Stimulated activated CD4-positive, alpha-beta T cell treated with anti-CD3 and anti-CD28 coated beads, Interleukin-12 subunit alpha, Interleukin-12 subunit beta, amount 100 ng/mL, for 24 hours (primary cell): ENCODE results near the gene GARS1.
"Not testable (repeated sequence)": the region's sequence is repeated elsewhere in the genome, so short reads cannot be mapped to it uniquely, and the experiment has no call there.

Source experiments
- DNase-seq, 2 experiments: peaks; one replicate each; pipeline ENCODE4 v3.0.0-alpha.2; 2020; ENCODE audit warnings: low read depth in 2 of 2

GARS1 gene

DNA sequence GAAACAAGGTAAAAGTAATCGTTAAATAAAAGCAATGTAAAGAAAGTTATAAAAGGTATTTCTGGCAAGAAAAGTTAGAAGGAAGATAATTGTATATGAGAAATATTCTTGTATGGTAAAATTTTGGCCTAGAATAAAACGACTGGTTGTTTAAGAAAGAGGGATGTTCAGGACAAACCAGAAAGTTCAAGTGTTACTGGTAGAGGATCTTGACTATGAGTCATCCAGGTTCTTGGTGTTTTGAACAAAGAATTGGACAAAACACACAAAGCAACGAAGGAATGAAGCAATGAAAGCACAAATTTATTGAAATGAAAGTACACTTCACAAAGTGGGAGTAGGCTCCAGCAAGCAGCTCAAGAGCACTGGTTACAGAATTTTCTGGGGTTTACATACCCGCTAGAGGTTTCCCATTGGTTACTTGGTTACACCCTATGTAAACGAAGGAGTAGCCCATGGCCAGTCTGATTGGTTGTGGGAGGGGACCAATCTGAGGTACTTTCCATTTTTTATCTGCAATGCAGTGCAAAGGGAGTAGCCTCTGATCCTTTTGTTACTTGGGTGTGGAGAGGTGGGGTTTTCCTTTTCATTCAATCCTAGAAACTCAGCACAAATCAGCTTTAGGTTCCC lies 22.4 kb upstream of the GARS1 start:
- DNase-seq = no peak

DNA sequence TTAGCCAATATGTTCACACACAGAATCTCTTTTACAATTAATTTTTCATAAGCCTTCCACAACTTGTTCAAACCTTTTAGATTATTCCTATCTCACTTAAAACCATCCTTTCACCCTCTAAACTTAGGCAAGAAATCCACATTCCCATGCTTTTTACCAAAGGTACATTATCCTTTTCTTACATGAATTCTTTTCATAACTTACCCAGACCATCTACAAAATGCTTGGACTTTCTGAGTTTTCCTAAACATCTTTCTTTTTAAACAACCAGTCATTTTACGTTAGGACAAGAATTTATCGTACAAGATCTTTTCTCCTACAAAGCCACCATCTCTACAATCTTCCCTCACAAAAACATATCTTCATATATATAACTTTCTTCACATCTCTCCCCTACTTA lies 18.8 kb upstream of the GARS1 start:
- DNase-seq = no peak

DNA sequence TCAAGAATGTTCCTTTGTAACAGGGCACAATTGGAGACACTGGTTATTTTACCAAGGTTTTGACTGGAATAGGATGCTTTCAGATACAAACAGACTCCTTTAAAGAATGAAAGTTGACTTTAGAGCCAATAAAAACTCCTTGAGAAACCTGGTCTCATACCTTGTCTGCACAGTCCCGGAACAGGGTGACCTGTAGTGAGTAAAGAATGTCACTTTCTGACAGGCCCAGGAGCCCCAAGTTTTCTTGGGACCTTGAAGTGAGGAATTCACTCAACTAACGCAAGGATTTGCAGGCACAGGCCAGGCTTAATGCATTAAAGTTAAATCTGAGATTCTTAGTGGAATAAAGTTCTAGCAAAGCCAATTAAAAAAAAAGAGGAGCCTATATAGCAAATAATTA lies 11.5 kb upstream of the GARS1 start:
- no peak for DNase-seq

DNA sequence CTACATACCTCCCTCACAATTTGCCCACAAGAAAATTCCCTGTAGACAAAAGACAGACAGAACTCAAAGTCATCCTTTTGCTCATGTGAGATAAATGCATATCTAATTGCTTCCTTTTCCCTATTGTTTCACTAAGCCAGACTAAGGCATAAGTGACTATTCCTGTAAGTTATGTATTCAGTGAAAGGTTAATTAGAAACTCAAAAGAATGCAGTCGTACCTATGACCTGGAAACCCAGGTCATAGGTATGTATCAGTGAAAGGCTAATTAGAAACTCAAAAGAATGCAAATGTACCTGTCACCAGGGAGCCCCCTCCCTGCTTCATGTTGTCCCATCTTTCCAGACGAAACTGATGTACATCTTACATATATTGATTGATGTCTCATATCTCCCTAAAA lies 10.3 kb upstream of the GARS1 start:
- DNase-seq = no peak

DNA sequence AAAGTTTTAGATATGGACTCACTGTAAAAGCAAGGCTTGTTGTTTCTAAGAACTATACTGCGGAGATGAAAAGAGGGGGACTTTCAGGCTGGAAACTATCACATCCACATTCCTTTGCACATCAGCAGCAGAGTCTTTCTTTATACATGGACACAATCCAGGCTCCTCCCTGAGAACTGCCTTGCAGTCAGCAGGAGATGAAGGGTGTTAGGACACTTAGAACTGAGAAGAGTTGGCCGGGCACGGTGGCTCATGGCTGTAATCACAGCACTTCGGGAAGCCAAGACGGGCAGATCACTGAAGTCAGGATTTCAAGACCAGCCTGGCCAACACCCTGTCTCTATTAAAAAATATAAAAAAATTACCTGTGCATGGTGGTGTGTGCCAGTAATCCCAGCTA lies 9.7 kb upstream of the GARS1 start:
- no peak for DNase-seq

DNA sequence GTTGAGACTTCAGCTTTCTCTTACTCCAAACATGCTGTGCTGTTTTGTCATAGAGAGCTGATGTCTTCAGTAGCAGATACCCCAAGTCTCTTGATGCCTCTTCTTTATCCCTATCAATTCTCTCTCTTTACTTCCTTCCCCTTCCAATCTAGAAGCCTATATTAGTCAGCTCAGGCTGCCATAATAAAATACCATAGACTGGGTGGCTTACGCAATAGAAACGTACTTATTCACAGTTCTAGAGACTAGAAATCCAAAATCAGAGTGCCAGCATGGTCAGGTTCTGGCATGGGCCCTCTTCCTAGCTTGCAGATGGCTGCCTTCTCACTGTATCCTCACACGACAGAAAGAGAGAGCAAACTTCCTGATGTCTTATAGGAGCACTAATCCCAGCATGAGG lies 9.0 kb upstream of the GARS1 start:
- DNase-seq = no peak

DNA sequence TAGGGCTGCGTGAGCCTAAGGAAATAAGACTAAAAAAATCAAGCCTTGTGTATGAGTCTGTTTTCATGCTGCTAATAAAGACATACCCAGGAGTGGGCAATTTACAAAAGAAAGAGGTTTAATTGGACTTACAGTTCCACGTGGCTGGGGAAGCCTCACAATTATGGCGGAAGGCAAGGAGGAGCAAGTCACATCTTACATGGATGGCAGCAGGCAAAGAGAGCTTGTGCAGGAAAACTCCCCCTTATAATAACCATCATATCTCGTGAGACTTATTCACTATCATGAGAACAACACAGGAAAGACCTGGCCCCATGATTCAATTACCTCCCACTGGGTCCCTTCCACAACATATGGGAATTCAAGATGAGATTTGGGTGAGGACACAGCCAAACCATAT lies 7.1 kb upstream of the GARS1 start:
- not testable (repeated sequence) for DNase-seq

DNA sequence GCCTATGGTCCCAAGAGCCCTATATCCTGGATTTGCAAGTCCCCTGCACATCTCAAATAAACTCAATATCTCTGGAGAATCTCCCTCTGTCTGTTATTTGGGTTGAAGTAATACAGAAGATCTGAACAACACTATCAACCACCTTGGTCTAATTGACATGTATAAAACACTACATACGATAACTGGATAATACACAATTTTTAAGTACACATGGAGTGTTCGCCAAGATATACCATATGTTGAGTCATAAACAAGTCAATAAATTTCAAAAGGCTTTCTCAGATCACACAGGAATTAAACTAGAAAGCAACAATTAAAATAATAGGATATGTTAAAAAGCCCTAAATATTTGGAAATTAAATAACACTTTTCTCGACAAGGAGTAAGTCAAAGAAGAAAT lies 5.6 kb upstream of the GARS1 start:
- DNase-seq = no peak

DNA sequence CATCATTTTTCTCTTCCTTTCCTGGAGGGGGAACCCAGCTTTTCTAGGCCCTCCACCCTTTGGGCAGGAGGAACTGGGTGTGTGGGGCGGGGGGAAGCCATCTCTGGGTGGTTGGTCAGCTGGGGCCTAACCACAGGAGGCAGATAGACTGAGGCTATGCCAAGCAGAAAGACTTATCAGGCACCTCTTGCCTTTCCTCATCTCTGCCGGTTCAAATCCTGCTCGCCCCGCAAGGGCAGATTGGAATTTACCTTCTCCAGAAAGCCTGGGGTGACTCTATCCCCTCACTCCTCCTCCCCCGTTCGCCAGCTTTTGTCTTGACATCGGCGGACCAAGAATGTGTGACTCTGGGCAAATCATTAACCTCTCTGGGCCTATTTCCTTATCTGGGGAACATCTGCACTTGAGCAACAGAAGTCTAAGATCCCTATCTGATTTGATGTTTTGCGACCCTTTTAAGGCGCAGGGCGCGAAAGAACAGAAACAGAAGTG lies 584 bp upstream of the GARS1 start:
- peak; percentile 4 to 33 for DNase-seq

DNA sequence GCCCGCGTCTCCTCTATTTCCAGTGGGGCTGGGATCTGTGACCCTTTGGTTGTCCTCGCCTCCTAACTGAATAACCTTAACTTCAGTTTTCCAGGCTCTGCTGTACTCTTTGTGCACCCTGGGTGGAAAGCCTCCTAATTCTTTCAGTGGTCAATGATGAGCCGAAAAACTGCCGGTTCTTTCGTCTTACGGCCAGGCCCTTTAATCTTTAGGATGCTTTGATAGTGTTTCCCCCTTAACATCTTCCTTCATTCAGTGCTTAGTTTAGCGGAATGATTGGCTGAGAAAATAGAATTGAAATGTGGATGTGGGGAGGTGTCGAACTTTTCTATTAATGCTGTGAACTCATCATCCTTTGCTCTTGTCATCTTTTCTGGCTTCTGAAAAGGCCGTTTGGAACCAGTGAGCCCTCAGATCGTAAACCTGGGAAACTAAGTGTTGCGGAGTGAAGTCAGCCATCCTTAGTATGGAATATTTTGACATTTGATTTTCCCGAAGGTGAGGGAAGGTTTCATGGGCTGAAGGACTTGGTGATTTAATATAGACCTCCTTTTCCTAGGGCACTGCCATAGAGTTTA lies 847 bp downstream of the GARS1 start:
- DNase-seq = no peak

DNA sequence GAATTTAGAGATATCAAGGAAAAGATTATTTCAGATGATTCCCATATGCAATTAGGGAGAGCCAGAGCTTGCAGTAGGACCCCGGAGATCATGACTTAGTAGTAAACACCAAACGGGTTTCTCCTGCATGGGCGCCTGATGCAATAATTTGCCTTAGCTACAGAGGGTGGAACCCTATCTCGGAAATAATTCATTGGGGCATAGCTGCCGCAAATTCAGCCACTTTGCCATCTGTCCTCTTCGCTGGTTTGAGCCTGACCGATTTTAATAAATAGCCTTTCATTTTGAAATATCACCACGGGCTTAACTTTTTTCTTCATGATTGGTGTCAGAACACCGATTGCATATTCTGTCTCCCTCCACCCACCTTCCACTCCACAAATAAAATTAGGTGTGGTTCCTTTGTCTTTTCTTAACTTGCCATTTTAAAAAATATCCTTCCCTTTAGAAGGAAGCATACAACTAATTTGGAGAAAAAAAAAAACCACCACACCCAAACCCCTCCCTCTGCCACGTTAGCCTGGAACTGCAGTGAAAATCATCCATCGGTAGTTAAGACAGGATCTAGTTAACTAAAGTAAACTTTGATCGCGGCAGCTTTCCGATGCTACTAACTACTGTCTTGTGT lies 1.4 kb downstream of the GARS1 start:
- no peak for DNase-seq

DNA sequence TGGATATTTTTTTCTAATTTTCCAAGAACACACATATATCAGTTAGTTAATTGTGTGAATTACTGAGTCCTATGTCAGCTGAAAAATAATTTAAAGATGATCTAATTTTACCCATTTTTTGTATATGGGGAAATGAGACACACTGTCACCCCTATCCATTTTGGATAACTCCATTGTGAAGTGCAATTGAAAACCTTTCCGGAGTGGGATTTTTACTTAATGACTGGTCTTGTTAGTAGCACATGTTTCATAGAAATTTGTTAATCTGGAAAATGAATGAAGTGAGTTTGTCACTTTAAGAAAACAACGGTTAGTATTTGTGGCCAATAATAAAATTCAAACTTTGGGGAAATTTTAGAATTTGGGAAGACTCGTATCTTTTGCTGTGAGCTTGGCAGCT lies 2.0 kb downstream of the GARS1 start:
- no peak for DNase-seq

DNA sequence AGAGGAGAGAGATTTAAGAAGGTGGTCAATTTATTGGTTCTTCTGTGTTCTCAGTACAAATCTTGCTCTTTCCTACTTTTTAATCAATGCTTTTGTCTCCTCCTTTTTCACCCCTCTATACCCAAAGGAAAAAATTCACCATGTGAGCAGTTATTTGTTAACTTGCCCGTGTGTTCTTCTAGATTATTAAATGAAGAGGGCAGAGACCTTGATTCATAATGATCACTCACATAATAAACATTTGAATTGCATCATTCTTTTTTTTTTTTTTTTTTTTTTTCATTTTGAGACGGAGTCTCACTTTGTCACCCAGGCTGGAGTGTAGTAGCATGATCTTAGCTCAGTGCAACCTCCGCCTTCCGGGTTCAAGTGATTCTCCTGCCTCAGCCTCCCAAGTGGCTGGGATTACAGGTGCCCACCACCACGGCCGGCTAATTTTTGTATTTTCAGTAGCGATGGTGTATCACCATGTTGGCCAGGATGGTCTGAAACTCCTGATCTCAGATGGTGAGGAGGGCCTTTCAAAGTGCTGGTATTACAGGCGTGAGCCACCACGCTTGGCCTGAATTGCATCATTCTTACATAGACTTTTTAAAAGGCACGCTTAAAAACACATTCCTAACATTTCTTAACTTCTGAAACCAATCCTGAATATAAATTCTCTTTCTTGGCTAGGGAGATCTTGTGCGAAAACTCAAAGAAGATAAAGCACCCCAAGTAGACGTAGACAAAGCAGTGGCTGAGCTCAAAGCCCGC lies 3.6 kb downstream of the GARS1 start:
- DNase-seq = no peak

DNA sequence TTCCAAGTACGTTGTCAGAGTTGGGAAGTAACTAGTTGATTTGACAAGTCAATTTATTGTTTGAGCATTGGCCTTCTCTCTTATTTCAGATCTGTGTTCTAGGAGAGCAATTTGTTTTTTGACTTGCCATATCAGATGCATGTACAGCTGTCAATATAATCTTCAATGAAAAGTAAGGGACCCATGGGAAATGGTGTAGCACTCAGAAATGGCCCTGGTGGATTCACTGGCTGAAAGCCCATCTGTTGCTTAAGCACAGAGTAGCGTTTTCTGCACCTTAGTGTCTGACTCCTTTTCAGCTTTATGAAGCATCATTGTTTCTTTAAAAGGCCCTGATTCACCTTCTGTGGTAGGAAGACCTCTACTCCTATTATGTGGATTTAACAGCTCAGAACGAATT lies 10.2 kb downstream of the GARS1 start:
- no peak for DNase-seq

DNA sequence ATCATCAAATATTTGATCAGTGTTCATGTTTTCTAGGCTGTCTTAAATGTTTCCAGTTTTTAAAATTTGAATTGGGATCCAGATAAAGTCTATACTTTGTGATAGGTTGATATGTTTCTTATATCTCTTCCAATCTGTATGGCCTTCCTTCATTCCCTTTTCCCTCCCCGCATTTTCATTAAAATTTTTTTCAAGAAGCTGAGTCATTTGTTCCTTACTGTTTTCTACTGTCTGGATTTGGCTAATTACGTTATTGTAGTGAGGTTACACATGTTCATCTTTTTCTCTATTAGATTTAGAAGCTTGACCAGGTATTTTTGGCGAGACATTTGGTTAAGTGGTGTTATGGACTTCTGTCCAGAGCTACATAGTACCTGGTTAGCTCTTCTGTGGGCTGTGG lies 11.2 kb downstream of the GARS1 start:
- DNase-seq = no peak

DNA sequence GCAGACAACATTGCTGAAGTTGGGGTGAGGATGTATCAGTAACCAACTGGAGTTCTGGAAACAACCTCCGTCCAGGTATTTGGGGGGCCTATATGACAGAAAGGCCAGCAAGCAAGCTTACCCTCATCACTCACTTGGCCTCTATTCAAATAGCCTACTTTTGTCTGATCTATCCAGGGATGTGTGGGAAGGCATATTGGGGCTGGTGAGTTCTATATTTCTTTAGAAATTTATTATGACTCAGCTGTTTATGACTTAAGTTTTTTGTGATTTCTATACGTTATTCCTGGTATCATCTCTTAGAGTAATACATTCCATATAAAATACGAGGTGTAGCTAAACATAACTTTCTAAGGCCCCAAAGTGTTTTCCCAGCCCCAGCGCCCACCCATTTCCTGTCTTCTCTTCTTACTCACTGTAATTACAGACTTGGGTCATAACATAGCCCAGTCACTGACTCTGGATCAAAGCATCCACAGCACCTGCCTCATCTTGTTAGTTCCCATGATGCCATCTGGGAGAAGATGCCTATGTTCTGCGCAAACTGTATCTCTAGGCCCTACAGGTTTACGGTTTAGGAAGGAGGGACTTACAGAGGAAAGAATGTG lies 18.1 kb downstream of the GARS1 start:
- peak in 1 of 2 experiments; percentile 19 for DNase-seq

DNA sequence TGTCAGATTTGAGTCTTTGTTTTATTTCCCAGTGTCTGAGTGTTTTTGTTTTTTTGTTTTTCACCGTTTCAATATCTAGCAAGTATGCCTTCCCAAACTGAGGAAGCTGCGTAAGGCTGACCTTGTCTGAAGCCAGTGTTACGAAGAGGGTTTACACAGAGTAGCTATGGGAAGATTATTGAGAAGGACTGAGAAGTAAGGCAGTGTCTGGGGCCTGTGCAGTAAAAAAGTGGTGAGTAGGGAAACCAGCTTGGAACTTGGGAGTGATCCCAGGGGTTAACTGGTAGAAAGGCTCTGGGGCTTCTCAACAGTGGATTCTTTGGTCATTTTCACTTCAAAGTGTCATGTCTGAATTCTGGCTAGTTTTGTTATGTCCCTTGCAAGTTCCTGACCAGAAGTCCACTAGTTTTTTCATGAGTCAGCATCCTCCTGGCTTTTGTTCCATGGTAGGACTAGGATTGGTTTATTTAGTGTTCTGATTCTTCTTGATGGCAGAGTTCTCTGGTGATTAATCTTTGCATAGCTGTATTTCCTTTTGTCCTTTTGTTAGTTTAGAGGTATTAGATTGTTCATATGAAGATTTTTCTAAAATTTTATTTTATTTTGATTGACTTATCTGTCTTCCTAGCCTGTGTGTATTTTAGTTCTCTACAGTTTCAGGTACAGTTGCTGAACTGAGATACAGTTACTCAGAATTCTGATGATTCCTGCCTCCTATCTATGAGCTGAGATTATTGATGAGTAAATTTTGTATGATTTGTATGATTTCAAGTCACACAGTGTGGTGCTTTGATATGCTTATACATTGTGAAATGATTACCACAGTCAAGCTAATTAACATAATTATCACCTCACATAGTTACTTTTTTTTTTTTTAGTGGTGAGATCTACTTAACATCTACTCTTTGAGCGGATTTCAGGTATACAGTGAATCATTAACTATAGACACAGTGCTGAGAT lies 19.0 kb downstream of the GARS1 start:
- no peak for DNase-seq

DNA sequence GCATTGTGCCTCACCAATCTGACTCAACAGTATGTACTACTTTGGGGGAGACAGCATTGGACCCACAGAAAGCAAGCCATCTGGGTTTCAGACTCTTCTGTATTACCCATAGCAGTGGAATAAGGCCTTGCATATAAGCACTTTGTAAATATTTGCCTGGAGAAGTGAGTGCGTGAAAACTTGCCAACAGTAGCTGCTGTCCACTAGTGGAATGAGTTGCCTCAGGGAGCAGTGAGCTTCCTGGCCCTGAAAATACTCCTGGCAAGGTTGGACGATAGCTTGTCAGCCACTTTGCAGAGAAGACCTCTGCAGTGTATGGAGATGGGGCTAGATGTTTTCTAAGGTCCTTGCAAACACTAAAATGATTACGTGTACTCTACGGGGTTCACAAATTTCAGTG lies 21.6 kb downstream of the GARS1 start:
- no peak for DNase-seq

DNA sequence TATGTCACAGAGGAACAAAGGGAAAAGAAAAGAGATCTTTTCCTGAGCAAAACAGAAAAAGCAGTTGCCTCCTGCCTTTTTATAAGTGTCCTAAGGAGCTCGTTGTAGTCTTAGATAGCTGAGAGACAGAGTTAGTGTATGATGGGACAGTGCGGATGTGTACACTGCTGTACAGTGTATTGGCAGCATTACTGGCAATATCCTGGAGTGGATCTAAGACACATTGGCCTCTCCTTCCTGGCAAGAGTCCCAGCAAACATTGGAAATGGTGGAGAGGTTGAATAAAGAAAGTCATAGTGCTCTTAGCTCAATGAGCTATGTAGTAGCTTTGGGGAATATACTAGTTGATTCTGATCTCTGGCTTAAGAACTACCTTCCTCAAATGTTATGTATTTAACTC lies 22.7 kb downstream of the GARS1 start:
- DNase-seq = no peak

DNA sequence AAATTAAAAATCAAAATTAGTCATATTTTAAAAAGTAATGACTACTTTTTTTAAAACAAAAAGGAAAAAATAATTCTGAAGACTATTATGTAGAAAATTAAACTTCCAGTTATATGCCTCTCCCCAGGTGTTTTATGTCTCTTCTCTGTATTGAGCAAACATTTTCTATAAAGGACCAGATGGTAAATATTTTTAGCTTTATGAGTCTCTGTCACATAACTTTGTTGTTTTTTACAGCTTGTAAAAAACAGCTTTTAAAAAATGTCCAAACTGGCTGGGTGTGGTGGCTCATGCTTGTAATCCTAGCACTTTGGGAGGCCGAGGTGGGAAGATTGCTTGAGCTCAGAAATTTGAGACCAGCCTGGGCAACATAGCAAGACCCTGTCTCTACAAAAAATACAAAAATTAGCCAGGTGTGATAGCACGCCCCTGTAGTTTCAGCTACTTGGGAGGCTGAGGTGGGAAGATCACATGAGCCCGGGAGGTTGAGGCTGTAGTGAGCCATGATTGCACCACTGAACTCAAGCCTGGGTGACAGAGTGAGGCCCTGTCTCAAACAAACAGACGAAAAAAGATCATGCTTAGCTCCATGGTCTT lies 23.5 kb downstream of the GARS1 start:
- DNase-seq = no peak

DNA sequence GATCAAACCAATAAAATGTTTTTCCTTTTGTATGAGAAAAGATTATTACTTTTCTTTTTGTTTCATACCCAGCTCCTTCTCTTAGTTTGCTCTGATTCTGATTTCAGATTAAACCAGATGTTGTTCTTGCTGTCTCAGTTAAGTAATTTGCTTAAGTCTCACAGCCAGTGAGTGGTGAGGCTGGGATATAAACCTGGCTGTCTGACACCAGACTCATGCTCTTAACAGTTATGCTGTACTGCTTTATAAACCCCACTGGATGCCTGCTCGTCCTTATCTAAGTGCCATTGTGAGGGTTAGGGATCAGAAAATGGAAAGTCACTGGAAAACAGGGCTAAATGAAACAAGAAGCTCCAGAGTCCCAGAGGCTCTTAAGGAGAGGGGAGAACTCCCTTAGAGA lies 24.3 kb downstream of the GARS1 start:
- DNase-seq = no peak
